Measurements from ENCODE around the gene EAF1.
"Not testable (repeated sequence)": the region's sequence is repeated elsewhere in the genome, so short reads cannot be mapped to it uniquely, and the experiment has no call there.

The EAF1 gene

GRCh38 chr3:15478640-15478979 lies 51.2 kb downstream of the EAF1 start:
- DNase-seq: no peak

GRCh38 chr3:15479400-15480224 lies 52.2 kb downstream of the EAF1 start:
- no peak for DNase-seq

- DNase-seq: not testable (repeated sequence)
Measured at GRCh38 chr3:15484551-15484950, 57.2 kb downstream of the EAF1 start.

- DNase-seq: no peak
Measured at GRCh38 chr3:15486020-15486419, 58.6 kb downstream of the EAF1 start.

GRCh38 chr3:15486979-15487378 lies 59.6 kb downstream of the EAF1 start:
- no peak for DNase-seq

GRCh38 chr3:15488002-15488401 lies 60.6 kb downstream of the EAF1 start:
- no peak for DNase-seq

GRCh38 chr3:15490158-15490557 lies 62.8 kb downstream of the EAF1 start:
- no peak for DNase-seq

GRCh38 chr3:15491143-15491542 lies 63.7 kb downstream of the EAF1 start:
- no peak for DNase-seq

Measured in anterior cingulate cortex (tissue), 58 donors.